IMR-90 (cell line): Measurements from ENCODE around the gene DAAM1.

Source experiments
- CEBPB ChIP-seq: IDR thresholded peaks from 2 replicates; pipeline ENCODE4 v1.6.1; 2012; ENCODE audit warnings: low read depth, low read length, improper control_type of control experiment
- MAFK ChIP-seq: IDR thresholded peaks from 2 replicates; pipeline ENCODE4 v1.6.1; 2012; ENCODE audit warnings: low read depth, low read length, improper control_type of control experiment
- POLR2A ChIP-seq: IDR thresholded peaks from 2 replicates; pipeline ENCODE4 v1.6.1; 2012; ENCODE audit warnings: mild to moderate bottlenecking, low read depth, low read length
- RAD21 ChIP-seq: IDR thresholded peaks from 2 replicates; pipeline ENCODE4 v1.6.1; 2012; ENCODE audit warnings: low read length, improper control_type of control experiment
- RFX5 ChIP-seq: IDR thresholded peaks from 2 replicates; pipeline ENCODE4 v1.8.0; 2012; ENCODE audit warnings: low read depth, mild to moderate bottlenecking, low read length, moderate library complexity
- TF ChIP-seq, protein P1 (sequence below): conservative IDR thresholded peaks from 2 replicates; pipeline ENCODE4 v1.5.1; 2012; ENCODE audit warnings: mild to moderate bottlenecking, low read depth, low read length, improper control_type of control experiment
- TF ChIP-seq, protein P2 (sequence below): fragments of 150-350 bp; IDR thresholded peaks from 2 replicates; pipeline ENCODE4 v1.6.1; 2016; ENCODE audit warnings: low read depth, mild to moderate bottlenecking, low read length, moderate library complexity, borderline replicate concordance

- TF ChIP-seq POLR2A: no peak
- TF ChIP-seq RAD21: no peak
- TF ChIP-seq, protein P1, sequence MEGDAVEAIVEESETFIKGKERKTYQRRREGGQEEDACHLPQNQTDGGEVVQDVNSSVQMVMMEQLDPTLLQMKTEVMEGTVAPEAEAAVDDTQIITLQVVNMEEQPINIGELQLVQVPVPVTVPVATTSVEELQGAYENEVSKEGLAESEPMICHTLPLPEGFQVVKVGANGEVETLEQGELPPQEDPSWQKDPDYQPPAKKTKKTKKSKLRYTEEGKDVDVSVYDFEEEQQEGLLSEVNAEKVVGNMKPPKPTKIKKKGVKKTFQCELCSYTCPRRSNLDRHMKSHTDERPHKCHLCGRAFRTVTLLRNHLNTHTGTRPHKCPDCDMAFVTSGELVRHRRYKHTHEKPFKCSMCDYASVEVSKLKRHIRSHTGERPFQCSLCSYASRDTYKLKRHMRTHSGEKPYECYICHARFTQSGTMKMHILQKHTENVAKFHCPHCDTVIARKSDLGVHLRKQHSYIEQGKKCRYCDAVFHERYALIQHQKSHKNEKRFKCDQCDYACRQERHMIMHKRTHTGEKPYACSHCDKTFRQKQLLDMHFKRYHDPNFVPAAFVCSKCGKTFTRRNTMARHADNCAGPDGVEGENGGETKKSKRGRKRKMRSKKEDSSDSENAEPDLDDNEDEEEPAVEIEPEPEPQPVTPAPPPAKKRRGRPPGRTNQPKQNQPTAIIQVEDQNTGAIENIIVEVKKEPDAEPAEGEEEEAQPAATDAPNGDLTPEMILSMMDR: no peak
- TF ChIP-seq, protein P2, sequence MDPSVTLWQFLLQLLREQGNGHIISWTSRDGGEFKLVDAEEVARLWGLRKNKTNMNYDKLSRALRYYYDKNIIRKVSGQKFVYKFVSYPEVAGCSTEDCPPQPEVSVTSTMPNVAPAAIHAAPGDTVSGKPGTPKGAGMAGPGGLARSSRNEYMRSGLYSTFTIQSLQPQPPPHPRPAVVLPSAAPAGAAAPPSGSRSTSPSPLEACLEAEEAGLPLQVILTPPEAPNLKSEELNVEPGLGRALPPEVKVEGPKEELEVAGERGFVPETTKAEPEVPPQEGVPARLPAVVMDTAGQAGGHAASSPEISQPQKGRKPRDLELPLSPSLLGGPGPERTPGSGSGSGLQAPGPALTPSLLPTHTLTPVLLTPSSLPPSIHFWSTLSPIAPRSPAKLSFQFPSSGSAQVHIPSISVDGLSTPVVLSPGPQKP: no peak
- no peak for TF ChIP-seq MAFK
- no peak for TF ChIP-seq RFX5
- TF ChIP-seq CEBPB: no peak
Measured at GRCh38 chr14:59297071-59297776, 108.8 kb downstream of the DAAM1 start.
